K562 (cell line): ENCODE results near the gene MRPL10. TPM values are rescaled to one million over a fixed set of nuclear protein-coding genes. Genes with fewer than 3 reads are reported as not detected.
A peak's percentile ranks its signal among the peaks of the same experiment; 100 is the strongest.

Experiments
- ATAC-seq: fragments of 200-7000 bp; cut with Tn5 transposase; 3 replicates; pipeline ENCODE4 v1.9.1; 2020; ENCODE audit warnings: moderate library complexity
- BruUV-seq: library from RNA; stranded (reverse); fragments of 400-500 nt; replicated peaks from 2 replicates; lab custom pipeline; 2021; lab: Mats Ljungman, UMichigan
- CTCF ChIA-PET: fragments of 300-600 bp; formaldehyde crosslinking; extraction: SDS; loops from one replicate; lab custom pipeline; 2021; ENCODE audit warnings: low intra/inter-chr PET ratio; lab: Yijun Ruan, JAX
- POLR2A ChIA-PET: fragments of 300-600, 350-650 bp; sonication (Branson Sonifier 250); formaldehyde crosslinking; extraction: SDS; loops from one replicate; lab custom pipeline; 2021; ENCODE audit warnings: antibody characterized with exemption, inconsistent platforms; lab: Yijun Ruan, JAX
- DNase-seq, 4 experiments: peaks; one replicate each; pipeline versions ENCODE4 v3.0.0 to v3.0.0-alpha.2; 2011 to 2018; ENCODE audit warnings: low spot score in 3 of 4, mixed read lengths in 3 of 4; ENCODE audit errors: extremely low read depth in 1 of 4
- FAIRE-seq: peaks from 2 replicates; lab custom pipeline; 2011; peaks lifted over from hg19 to GRCh38; lab: Jason Lieb, UNC
- H2AFZ ChIP-seq: 2 replicates; pipeline ENCODE4 v1.6.0; 2011; ENCODE audit warnings: low read depth, low read length, control low read depth, inconsistent platforms
- H3K27ac ChIP-seq: fragments of 200-600 bp; 3 replicates; pipeline ENCODE4 v1.8.0; 2011; ENCODE audit warnings: low read depth, mild to moderate bottlenecking, control low read depth, inconsistent platforms, low read length, moderate library complexity, mixed read lengths; ENCODE audit errors: extremely low read depth
- H3K27me3 ChIP-seq, 2 experiments: fragments of 300-600 bp in 1 of 2; 2 replicates in 1 of 2; 3 replicates in 1 of 2; pipeline versions ENCODE4 v1.6.0 to v1.8.0; 2011; ENCODE audit warnings: inconsistent platforms in 2 of 2, low read length in 2 of 2, mild to moderate bottlenecking in 1 of 2, mixed read lengths in 1 of 2, moderate library complexity in 1 of 2; ENCODE audit not compliant: control insufficient read depth in 2 of 2, insufficient read depth in 2 of 2
- H3K36me3 ChIP-seq: fragments of 300-600 bp; 3 replicates; pipeline ENCODE4 v1.8.0; 2011; ENCODE audit warnings: mild to moderate bottlenecking, low read length, inconsistent platforms; ENCODE audit not compliant: control insufficient read depth, insufficient read depth
- H3K4me1 ChIP-seq, 2 experiments: fragments of 200-600 bp in 1 of 2; replicated peaks in 1 of 2; 2 replicates in 1 of 2; 3 replicates in 1 of 2; pipeline versions ENCODE4 v1.5.1 to v1.8.0; 2011; ENCODE audit warnings: inconsistent platforms in 2 of 2, low read length in 2 of 2, mild to moderate bottlenecking in 1 of 2, mixed read lengths in 1 of 2, moderate library complexity in 1 of 2; ENCODE audit not compliant: control insufficient read depth in 2 of 2, insufficient read depth in 2 of 2
- H3K4me2 ChIP-seq: 2 replicates; pipeline ENCODE4 v1.6.1; 2011; ENCODE audit warnings: low read length, control low read depth, inconsistent platforms, mixed read lengths; ENCODE audit not compliant: insufficient read depth
- H3K4me3 ChIP-seq: fragments of 200-600 bp; sonication (generic), shearing (Covaris generic); 2 replicates; pipeline ENCODE4 v1.5.1; 2016; ENCODE audit warnings: control low read depth, inconsistent platforms
- H3K79me2 ChIP-seq: fragments of 200-600 bp; 3 replicates; pipeline ENCODE4 v1.8.0; 2011; ENCODE audit warnings: low read length, inconsistent platforms; ENCODE audit not compliant: control insufficient read depth, insufficient read depth
- H3K9ac ChIP-seq, 2 experiments: 2 replicates each; pipeline versions ENCODE4 v1.6.0 to v1.6.1; 2011; ENCODE audit warnings: low read depth in 2 of 2, low read length in 2 of 2, control low read depth in 1 of 2, inconsistent platforms in 1 of 2, mild to moderate bottlenecking in 1 of 2, mixed read lengths in 1 of 2; ENCODE audit not compliant: insufficient read depth in 1 of 2
- H3K9me1 ChIP-seq: one replicate; pipeline ENCODE4 v1.6.0; 2011; ENCODE audit warnings: inconsistent platforms, mild to moderate bottlenecking, low read length, moderate library complexity; ENCODE audit not compliant: control insufficient read depth, insufficient read depth
- H3K9me3 ChIP-seq: replicated peaks from 2 replicates; pipeline ENCODE4 v1.5.1; 2011; ENCODE audit warnings: low read depth, low read length, inconsistent platforms; ENCODE audit not compliant: control insufficient read depth, insufficient read depth
- H4K20me1 ChIP-seq: replicated peaks from 2 replicates; pipeline ENCODE4 v1.6.1; 2011; ENCODE audit warnings: low read length, inconsistent platforms, mixed read lengths; ENCODE audit not compliant: control insufficient read depth, insufficient read depth
- CBX8 ChIP-seq: fragments of 200-600 bp; sonication (generic); IDR thresholded peaks from 2 replicates; pipeline ENCODE4 v1.6.1; 2012; ENCODE audit warnings: borderline replicate concordance, mixed run types, low read depth, mild to moderate bottlenecking, moderate library complexity, mixed read lengths, low read length, control low read depth, inconsistent platforms; ENCODE audit not compliant: poor library complexity, severe bottlenecking; ENCODE audit errors: extremely low read depth
- HDAC6 ChIP-seq: IDR thresholded peaks from 2 replicates; pipeline ENCODE4 v1.6.1; 2012; ENCODE audit warnings: low read depth, mild to moderate bottlenecking, control low read depth, inconsistent platforms, low read length, moderate library complexity
- NR3C1 ChIP-seq: sonication (generic); formaldehyde crosslinking; IDR thresholded peaks from 2 replicates; pipeline ENCODE4 v1.8.1; 2022; ENCODE audit warnings: missing genetic modification reagents
- TAF1 ChIP-seq: IDR thresholded peaks from 2 replicates; pipeline ENCODE4 v1.6.1; 2011; ENCODE audit warnings: mild to moderate bottlenecking, low read length, moderate library complexity; ENCODE audit not compliant: insufficient read depth, control insufficient read depth, severe bottlenecking; ENCODE audit errors: extremely low read depth
- ZNF263 ChIP-seq: sonication (generic); formaldehyde crosslinking; IDR thresholded peaks from 2 replicates; pipeline ENCODE4 v1.8.0; 2022; ENCODE audit warnings: mild to moderate bottlenecking, missing genetic modification reagents, borderline replicate concordance
- WGBS: fragments of 100-300 bp; shearing (Covaris generic); methylation state at CpG from one replicate; pipeline ENCODE4 v1.1.6; 2016; ENCODE audit warnings: low coverage, mixed read lengths; ENCODE audit not compliant: insufficient coverage; ENCODE audit errors: missing lambda C conversion rate; 5-methylcytosine and 5-hydroxymethylcytosine counted together
- in situ Hi-C: fragments of 300-500 bp; cut with MboI; formaldehyde crosslinking; loops from 4 replicates; pipeline ENCODE4 v1.15.0; 2018; ENCODE audit warnings: inconsistent platforms, mixed read lengths
- intact Hi-C: fragments of 100-400 bp; cut with micrococcal nuclease; formaldehyde crosslinking; loops from 2 replicates; pipeline ENCODE4 v1.14.2; 2022
- polyA plus RNA-seq, 8 experiments: library from polyadenylated mRNA; depleted of rRNA in 4 of 8; stranded (reverse) in 5 of 8; unstranded in 3 of 8; fragments of >200 nt; fragmentation: Nextera tagmentation in 2 of 8; fragmentation: Illumina TruSeq in 1 of 8; extraction: Ambion mirVana in 2 of 8; extraction: Trizol in 1 of 8; gene quantifications; 2 replicates each; pipeline versions ENCODE4 v1.2.1 to v1.2.3, GENCODE V29; 2011 to 2014; ENCODE audit warnings: inconsistent platforms in 1 of 8, missing spikeins in 1 of 8
- total RNA-seq, 7 experiments: library from RNA; depleted of rRNA in 6 of 7; stranded (reverse); fragments of >200 nt in 6 of 7; fragmentation: Illumina TruSeq in 2 of 7; extraction: Trizol in 2 of 7; gene quantifications; 2 replicates each; pipeline versions ENCODE4 v1.2.1 to v1.2.3, GENCODE V29; 2011 to 2021; ENCODE audit warnings: low replicate concordance in 1 of 7

Gene MRPL10
- total and polyA plus RNA-seq, 9 of the 15 experiments (the other 6 are each of a cell fraction or from before 2014, with no cell fraction given), result 27.8 to 105 (median 67.3) TPM

DNA sequence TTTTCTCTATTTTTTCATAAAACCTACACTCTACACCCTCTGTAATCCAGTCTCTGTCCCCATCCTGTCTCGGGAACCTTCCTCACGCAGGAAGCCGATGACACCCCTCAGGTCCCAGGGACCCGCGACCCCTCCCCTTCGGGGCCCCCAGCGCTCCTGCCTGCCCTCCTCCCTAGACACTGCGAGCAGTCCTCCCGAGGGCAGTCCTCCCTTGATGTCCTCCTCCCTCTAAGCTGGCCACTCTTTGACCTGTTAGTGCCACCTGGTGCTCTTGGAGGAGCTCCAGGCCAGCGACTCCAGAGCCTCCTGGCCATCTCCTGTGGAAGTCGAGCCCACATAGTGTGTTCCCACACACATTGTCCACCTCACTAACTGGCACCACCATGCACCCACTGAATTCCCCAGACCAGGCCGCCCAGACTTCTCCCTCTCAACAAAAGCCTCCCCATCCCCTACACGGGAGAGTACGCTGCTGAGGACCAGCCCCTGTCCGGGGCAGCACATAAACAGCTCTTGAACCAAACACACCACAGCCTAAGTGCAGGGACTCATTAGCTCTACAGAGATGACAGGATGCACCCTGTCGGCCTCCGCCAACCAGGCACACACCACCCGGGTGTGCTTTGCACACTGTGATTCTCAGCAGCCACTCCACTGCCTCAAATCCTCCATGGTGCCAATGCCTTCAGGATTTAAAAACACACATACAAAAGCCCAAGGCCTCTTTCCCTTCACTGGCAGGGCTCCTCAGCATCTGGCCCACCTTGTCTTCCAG, 19.0 kb downstream of the MRPL10 start:
- Histone ChIP-seq H3K4me1 (peaks cover 22 to 39% of the 10 kb centered on the region in 2 experiments), H3K9me3 (no peaks in the 10 kb centered on the region), H3K36me3 (peaks cover 50% of the 10 kb centered on the region; the same call in 2 of the 3 replicates), H3K9me1 (peaks cover 6% of the 10 kb centered on the region), H4K20me1 (no peaks in the 10 kb centered on the region), H3K4me2 (no peak overlapping the region), H3K27me3 (no peaks in the 10 kb centered on the region), H2AFZ (no peak overlapping the region), H3K27ac (no peak overlapping the region; the same call in 2 of the 3 replicates), H3K9ac (no peak overlapping the region), H3K79me2 (no peaks in the 10 kb centered on the region), H3K4me3 (no peak overlapping the region)
- POLR2A ChIA-PET, result interaction anchor here (0.5 to 0.6 kb wide), 3 partner anchors 16 to 123 kb away, joined by 3 to 4 read pairs (median 3); no protein-coding TSS in a partner anchor
- no peak for FAIRE-seq
- BruUV-seq, result no TSS peak
- TF ChIP-seq ZNF263 (CRISPR knock-in tag), result peak; percentile 94
- no peak for TF ChIP-seq HDAC6
- DNase-seq, result no peak
- WGBS, result 67% methylated on average over 18 of the region's 18 CpGs
- intact Hi-C loops (no loop called here), in situ Hi-C loops (no loop called here)
- ATAC-seq, result no peak
- CTCF ChIA-PET, result no interaction called here

DNA sequence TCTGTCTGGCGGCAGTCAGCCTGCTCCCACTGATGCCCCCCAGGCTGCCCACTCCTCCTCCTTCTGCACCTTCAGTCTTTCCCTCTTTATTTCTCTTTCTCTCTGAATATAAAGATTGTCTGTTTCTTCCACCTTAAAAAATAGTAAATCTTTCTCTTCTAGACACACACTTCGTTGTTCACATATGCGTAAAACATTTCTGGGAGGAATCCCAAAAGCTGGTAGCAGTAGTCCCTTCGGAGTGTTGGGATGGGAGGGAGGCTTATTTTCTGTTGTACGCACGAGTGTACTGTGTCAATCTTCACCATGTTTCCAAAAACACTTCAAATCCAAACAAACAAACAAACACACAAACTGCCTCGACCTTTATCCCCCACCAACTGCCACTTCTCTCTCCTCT, 19.6 kb downstream of the MRPL10 start:
- H3K36me3 ChIP-seq, result peaks cover 46% of the 10 kb centered on the region; the same call in 2 of the 3 replicates
- BruUV-seq, result no TSS peak
- H2AFZ ChIP-seq, result no peak overlapping the region
- no peak overlapping the region for H3K27ac ChIP-seq
- no peaks in the 10 kb centered on the region for H3K9me3 ChIP-seq
- POLR2A ChIA-PET, result interaction anchor here (0.6 to 0.7 kb wide), 2 partner anchors 8 to 1500 kb away, joined by 3 read pairs; no protein-coding TSS in a partner anchor
- no peak for ATAC-seq
- peaks cover 6% of the 10 kb centered on the region for H3K9me1 ChIP-seq
- CTCF ChIA-PET, result no interaction called here
- H3K4me2 ChIP-seq, result no peak overlapping the region
- no peak overlapping the region for H3K4me3 ChIP-seq
- 72% methylated on average over 7 of the region's 7 CpGs for WGBS
- no peak for FAIRE-seq
- H3K79me2 ChIP-seq, result no peaks in the 10 kb centered on the region
- in situ Hi-C loops (no loop called here), intact Hi-C loops (no loop called here)
- H3K4me1 ChIP-seq, result peaks cover 22 to 39% of the 10 kb centered on the region in 2 experiments
- TF ChIP-seq NR3C1 (CRISPR knock-in tag) (no peak), CBX8 (no peak), TAF1 (no peak)
- no peaks in the 10 kb centered on the region for H3K27me3 ChIP-seq
- DNase-seq, result no peak
- no peak overlapping the region for H3K9ac ChIP-seq
- H4K20me1 ChIP-seq, result no peaks in the 10 kb centered on the region
